Central memory CD4-positive, alpha-beta T cell (primary cell): ENCODE results near the gene ITGB7.
A peak's percentile ranks its signal among the peaks of the same experiment; 100 is the strongest.

ENCODE experiments used
- DNase-seq: peaks from one replicate; pipeline ENCODE4 v3.0.0; 2022

Gene ITGB7

GRCh38 chr12:53230108-53230845 is 23.2 kb upstream of the ITGB7 start:
- DNase-seq = no peak

- no peak for DNase-seq
Observed at GRCh38 chr12:53229454-53229853, 22.4 kb upstream of the ITGB7 start.

- DNase-seq = no peak
Observed at GRCh38 chr12:53227836-53228235, 20.8 kb upstream of the ITGB7 start.

DNA sequence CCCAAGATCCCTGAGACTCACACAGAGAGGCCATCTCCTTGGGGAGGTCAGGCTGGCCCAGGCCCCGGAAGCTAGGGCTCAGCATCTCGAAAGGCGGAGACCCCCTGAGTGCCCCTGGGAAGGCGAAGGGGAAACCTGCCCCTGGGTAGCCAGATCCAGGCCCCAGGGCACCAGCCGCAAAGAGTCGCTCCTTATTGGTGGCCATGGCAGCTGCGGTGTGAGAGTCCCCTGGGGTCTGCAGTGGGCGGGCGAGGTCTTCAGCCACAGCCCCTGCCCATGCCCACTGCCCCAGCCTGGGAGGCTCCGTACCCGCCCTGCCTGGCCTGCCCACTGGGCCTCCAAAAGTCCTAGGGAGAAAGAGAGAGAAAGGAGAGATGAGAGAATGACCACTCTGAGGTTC is 20.3 kb upstream of the ITGB7 start:
- no peak for DNase-seq

- DNase-seq = no peak
Observed at GRCh38 chr12:53226815-53227214, 19.8 kb upstream of the ITGB7 start.

DNA sequence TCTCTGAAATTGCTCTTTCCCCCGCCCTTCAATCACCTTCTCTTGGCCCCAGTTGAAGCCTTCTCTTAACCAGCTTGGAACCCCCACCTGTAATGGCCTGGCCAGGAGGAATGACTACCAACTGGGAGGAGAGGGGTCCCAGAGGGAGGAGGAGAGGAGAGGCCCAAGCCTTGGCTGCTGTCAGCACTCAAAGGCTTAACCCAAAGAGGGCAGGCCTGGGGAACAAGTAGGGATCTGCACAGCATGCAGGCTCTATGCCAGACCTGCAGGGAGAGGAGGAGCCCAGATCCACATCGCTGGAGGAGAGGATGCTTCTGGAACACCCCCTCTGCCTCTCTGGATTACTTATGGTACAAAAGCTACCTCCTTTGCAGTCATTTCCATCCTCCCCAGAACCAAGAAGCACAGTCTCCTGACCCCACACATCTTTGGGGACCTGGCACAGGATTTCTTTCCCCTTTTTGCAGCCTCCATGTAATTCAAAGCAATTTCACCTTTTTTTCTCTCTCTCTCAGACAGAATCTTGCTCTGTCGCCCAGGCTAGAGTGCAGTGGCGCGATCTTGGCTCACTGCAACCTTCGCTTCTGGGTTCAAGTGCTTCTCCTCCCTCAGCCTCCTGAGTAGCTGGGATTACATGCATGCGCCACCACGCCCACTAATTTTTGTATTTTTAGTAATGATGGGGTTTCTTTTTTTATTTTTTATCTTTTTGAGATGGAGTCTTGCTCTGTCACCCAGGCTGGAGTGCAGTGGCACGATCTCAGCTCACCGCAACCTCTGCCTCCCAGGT is 18.8 kb upstream of the ITGB7 start:
- DNase-seq = no peak

- DNase-seq = no peak
Observed at GRCh38 chr12:53224897-53225634, 18.0 kb upstream of the ITGB7 start.

- no peak for DNase-seq
Observed at GRCh38 chr12:53224061-53224896, 17.2 kb upstream of the ITGB7 start.

DNA sequence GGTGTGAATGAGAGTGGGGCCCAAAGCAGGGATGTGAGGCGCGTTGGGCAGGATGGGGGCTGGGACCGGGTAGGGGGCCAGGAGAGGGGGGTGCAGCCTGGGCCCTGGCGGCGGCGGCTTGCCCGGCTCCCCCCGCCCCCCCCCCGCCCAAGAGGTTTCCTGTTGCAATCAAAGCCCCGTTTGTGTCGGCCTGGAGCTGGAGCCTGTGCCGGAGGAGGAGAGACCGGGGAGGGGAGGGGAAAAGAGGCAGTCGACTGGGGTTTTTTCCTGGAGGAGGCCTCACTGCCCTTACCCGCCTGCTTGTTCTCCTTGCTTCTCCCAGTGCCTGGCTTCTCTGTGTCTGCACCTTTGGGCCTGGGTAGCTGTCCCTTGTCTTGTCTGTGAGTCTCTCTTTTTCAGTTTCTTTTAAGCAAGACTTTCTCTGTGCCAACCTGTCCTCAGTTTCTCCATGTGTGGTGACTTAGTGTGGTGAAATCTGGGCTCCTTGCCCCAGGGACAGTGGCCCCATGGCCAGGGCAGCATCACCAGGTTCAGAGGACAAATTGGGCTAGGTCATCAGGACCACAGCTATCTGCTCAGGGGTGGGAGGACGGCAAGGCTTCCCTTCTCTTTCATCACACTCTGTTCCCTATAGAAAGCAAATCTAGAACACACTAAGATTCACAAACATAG is 16.5 kb upstream of the ITGB7 start:
- peak; percentile 52 for DNase-seq

GRCh38 chr12:53222806-53223261 is 15.8 kb upstream of the ITGB7 start:
- DNase-seq = no peak

GRCh38 chr12:53222170-53222721 is 15.2 kb upstream of the ITGB7 start:
- DNase-seq = no peak

DNA sequence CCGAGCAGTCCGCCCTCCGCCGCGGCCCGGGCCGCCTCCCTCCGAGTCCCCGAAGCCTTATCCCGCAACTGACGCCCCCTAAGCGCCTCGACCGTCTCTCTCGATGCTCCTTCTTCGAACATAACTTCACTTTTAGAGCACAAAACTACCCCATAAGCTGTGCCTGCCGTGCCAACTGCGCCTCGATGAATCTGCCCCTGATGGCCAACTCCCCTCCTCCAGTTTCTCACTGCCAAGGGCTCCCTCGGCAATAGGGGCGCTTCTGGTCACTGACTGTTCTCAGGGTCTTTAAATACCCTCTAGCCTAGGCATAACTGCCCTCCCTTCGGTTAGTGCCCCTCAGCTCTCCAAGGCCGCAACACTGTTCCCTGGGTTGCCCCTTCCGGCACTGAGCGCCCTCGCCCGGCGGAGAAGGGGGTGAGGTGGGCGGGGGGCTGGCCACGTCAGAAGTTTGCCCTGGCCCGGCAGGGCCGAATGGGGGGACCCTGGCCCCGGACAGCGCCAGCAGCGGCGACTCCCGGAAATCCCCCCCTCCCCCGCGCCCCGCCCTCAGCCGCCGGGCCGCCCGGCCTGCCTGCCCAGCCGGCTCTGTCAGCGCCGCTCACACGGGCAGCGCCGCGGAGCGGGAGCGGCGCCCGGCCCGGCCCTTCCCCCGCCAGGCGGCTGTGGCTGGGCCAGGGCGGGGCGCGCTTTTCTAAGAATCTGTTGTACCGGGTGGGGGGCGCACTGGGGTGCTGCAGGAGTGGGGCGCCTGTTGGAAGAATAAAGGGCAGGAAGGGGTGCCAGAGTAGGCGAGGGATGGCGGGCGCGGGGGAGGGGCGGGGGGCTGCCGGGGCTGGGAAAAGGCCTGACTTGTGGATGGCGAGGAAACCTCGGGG is 14.4 kb upstream of the ITGB7 start:
- no peak for DNase-seq

GRCh38 chr12:53220694-53221202 is 13.7 kb upstream of the ITGB7 start:
- peak; percentile 66 for DNase-seq

DNA sequence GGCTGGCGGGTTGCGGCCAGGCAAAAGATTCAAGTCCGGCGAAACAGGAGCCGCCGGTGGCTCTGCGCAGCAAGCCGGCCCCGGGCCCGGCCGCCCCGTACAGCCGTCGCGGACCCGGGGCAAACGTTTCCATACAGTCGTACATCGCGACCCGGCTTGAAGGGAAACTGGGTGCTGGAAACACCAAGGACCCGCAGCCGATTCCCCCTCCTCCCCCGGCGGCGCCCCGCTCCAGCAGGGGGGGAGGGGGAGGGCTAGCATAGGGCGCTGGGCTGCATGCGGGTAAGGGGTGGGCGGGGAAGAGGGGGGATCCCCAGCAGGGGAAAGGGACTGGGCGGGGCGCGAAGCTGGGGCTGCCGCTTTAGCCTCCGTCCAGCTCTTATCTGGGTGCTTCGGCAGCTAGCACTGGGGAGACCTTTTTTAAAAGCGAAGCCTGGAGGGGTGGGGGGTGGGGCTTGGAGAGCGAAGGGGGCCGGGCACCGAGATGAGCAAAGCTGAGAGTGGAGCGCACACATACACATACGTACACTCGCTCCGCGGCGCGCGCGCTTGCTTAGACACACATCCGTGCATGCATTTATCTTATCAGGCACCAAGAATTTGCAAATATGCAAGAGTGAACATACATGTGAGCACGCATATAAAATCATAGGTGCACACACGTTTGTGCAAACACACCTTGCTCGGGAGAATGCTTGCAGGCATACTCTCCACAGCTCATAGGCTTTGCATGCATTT is 13.1 kb upstream of the ITGB7 start:
- peak; percentile 81 for DNase-seq

GRCh38 chr12:53219292-53219955 is 12.4 kb upstream of the ITGB7 start:
- DNase-seq = peak; percentile 47

- no peak for DNase-seq
Observed at GRCh38 chr12:53218551-53219291, 11.7 kb upstream of the ITGB7 start.

DNA sequence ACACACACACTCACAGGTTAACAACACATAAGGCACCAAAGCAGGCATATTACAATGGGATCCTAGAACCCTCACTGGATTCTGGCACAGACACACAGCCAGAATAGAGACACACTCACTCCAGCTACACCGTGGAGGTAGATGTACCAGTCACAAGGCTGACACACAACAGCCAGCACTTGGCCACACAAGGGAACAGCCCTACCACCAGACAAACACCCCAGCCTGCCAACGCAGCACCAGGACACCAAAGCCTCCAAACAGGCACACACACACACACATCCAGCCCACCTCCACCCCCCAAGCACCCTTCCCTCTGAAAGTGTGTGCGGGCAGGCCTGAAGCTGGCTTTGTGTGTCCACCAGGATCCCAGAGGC is 10.9 kb upstream of the ITGB7 start:
- no peak for DNase-seq
